ENCODE results near the gene GRIPAP1.

The GRIPAP1 gene

GRCh38 chrX:48923771-48924170 lies 78.3 kb downstream of the GRIPAP1 start:
- no peak for DNase-seq (ENCODE audit: low read depth in 2 of 2)
